ENCODE results near the gene DCXR.

DNA sequence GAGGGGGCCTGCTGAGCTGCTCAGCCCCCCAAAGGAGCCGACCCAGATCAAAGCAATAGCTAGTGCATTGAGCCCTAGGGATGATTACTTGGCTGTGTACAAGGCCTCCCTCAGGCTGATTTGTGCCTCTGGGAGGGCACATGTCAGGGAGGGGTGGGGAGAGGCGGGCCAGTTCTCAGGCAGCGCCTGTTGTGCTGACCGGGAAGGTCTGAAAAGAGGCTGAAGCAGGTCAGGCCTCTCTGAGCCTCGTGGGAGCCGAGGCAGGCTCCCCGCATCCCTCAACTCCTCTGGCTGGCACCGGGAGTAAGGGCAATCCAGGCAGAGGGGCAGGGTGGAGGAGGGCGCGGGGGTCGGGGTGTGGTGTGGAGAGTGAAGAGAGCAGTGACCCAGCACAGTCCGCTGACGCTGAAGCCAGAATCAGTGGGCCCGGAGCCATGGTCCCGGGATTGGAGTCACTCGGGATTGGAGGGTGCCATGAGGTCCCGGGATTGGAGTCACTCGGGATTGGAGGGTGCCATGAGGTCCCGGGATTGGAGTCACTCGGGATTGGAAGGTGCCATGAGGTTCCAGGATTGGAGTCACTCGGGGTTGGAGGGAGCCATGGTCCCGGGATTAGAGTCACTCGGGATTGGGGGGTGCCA lies 3.0 kb downstream of the DCXR start:
- TF ChIP-seq, protein P1, sequence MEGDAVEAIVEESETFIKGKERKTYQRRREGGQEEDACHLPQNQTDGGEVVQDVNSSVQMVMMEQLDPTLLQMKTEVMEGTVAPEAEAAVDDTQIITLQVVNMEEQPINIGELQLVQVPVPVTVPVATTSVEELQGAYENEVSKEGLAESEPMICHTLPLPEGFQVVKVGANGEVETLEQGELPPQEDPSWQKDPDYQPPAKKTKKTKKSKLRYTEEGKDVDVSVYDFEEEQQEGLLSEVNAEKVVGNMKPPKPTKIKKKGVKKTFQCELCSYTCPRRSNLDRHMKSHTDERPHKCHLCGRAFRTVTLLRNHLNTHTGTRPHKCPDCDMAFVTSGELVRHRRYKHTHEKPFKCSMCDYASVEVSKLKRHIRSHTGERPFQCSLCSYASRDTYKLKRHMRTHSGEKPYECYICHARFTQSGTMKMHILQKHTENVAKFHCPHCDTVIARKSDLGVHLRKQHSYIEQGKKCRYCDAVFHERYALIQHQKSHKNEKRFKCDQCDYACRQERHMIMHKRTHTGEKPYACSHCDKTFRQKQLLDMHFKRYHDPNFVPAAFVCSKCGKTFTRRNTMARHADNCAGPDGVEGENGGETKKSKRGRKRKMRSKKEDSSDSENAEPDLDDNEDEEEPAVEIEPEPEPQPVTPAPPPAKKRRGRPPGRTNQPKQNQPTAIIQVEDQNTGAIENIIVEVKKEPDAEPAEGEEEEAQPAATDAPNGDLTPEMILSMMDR (IDR thresholded peaks at IDR 0.05; ENCODE audit: low read length), result no peak
- TF ChIP-seq EZH2 (IDR thresholded peaks at IDR 0.05; ENCODE audit: borderline replicate concordance, low read length), result no peak

Measured in OCI-LY1 (cell line).